Measurements from ENCODE around the gene TIMM44. TPM values are rescaled to one million over a fixed set of nuclear protein-coding genes. Genes with fewer than 3 reads are reported as not detected.
A peak's percentile ranks its signal among the peaks of the same experiment; 100 is the strongest.

The TIMM44 gene
- total RNA-seq, 2 donors from 2014 or later, result 47.3 to 83.4 TPM

- H3K27ac ChIP-seq, result no peak overlapping the region
Measured at GRCh38 chr19:7983286-7983950, 40.0 kb upstream of the TIMM44 start.

GRCh38 chr19:7982651-7983099 lies 39.2 kb upstream of the TIMM44 start:
- Histone ChIP-seq H3K4me3 (no peak overlapping the region), H3K27me3 (replicated peaks; ENCODE audit: insufficient read depth) (no peaks in the 10 kb centered on the region), H3K4me1 (replicated peaks) (peaks cover 10% of the 10 kb centered on the region), H3K9me3 (no peaks in the 10 kb centered on the region), H3K36me3 (peaks cover 10 to 12% of the 10 kb centered on the region in 2 donors), H3K27ac (no peak overlapping the region)
- DNase-seq (ENCODE audit: low spot score), result no peak
- 73% methylated on average over 21 of the region's 21 CpGs for WGBS
- no peak for TF ChIP-seq POLR2A (IDR thresholded peaks at IDR 0.05)
- no peak for TF ChIP-seq CTCF (IDR thresholded peaks at IDR 0.05)
- TF ChIP-seq POLR2AphosphoS5 (IDR thresholded peaks at IDR 0.05), result peak; percentile 15
- intact Hi-C loops (cut with DNase I), result no loop called here

More at GRCh38 chr19:7983286-7983950, 40.0 kb upstream of the TIMM44 start:
- no peak for DNase-seq (ENCODE audit: low spot score)
- H3K27me3 ChIP-seq (replicated peaks; ENCODE audit: insufficient read depth), result no peaks in the 10 kb centered on the region
- WGBS, result 93% methylated on average over 18 of the region's 18 CpGs
- peaks cover 12% of the 10 kb centered on the region for H3K4me1 ChIP-seq (replicated peaks)
- TF ChIP-seq CTCF (IDR thresholded peaks at IDR 0.05), result no peak
- TF ChIP-seq POLR2A (IDR thresholded peaks at IDR 0.05), result no peak
- TF ChIP-seq POLR2AphosphoS5 (IDR thresholded peaks at IDR 0.05), result no peak
- intact Hi-C loops (cut with DNase I), result no loop called here
- H3K9me3 ChIP-seq, result no peaks in the 10 kb centered on the region
- no peak overlapping the region for H3K4me3 ChIP-seq
- peaks cover 10 to 12% of the 10 kb centered on the region in 2 donors for H3K36me3 ChIP-seq

DNA sequence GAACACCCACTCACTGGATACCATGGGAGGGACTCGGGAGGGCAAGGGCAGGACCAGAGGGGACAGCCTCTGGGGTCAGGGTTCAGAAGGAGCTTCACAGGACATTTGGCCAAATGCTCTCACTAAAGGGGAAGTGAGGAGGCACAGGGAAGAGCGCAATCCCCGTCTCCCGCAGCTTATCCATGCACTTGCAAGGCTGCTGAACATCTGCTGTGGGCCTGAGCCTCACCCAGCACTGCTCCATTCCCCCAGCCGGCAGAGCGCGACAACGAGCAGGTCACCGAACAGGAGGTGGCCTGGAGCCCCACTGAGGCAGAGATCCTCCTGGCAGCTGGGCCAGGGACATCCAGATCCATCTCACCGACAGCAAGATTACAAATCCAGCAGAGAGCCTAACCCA lies 38.6 kb upstream of the TIMM44 start:
- Histone ChIP-seq H3K4me1 (replicated peaks) (peaks cover 5% of the 10 kb centered on the region), H3K27me3 (replicated peaks; ENCODE audit: insufficient read depth) (no peaks in the 10 kb centered on the region), H3K36me3 (peaks cover 10 to 12% of the 10 kb centered on the region in 2 donors), H3K9me3 (no peaks in the 10 kb centered on the region), H3K27ac (no peak overlapping the region), H3K4me3 (no peak overlapping the region)
- intact Hi-C loops (cut with DNase I), result no loop called here
- 94% methylated on average over 7 of the region's 10 CpGs for WGBS
- no peak for DNase-seq (ENCODE audit: low spot score)
- TF ChIP-seq POLR2A (IDR thresholded peaks at IDR 0.05) (no peak), POLR2AphosphoS5 (IDR thresholded peaks at IDR 0.05) (no peak), CTCF (IDR thresholded peaks at IDR 0.05) (no peak)

GRCh38 chr19:7981661-7982060 lies 38.2 kb upstream of the TIMM44 start:
- H3K27me3 ChIP-seq (replicated peaks; ENCODE audit: insufficient read depth), result no peaks in the 10 kb centered on the region
- 98% methylated on average over 7 of the region's 7 CpGs for WGBS
- no peak overlapping the region for H3K4me3 ChIP-seq
- H3K27ac ChIP-seq, result no peak overlapping the region
- TF ChIP-seq POLR2AphosphoS5 (IDR thresholded peaks at IDR 0.05) (no peak), POLR2A (IDR thresholded peaks at IDR 0.05) (no peak), CTCF (IDR thresholded peaks at IDR 0.05) (no peak)
- H3K36me3 ChIP-seq, result peaks cover 10 to 12% of the 10 kb centered on the region in 2 donors
- peaks cover under 1% of the 10 kb centered on the region for H3K4me1 ChIP-seq (replicated peaks)
- H3K9me3 ChIP-seq, result no peaks in the 10 kb centered on the region
- intact Hi-C loops (cut with DNase I), result no loop called here
- DNase-seq (ENCODE audit: low spot score), result no peak

- Histone ChIP-seq H3K4me3 (no peak overlapping the region), H3K27ac (no peak overlapping the region), H3K9me3 (no peaks in the 10 kb centered on the region), H3K27me3 (replicated peaks; ENCODE audit: insufficient read depth) (no peaks in the 10 kb centered on the region), H3K36me3 (peaks cover 10 to 12% of the 10 kb centered on the region in 2 donors), H3K4me1 (replicated peaks) (no peaks in the 10 kb centered on the region)
- no peak for DNase-seq (ENCODE audit: low spot score)
- no peak for TF ChIP-seq CTCF (IDR thresholded peaks at IDR 0.05)
- TF ChIP-seq POLR2A (IDR thresholded peaks at IDR 0.05), result no peak
- WGBS, result 79% methylated on average over 7 of the region's 7 CpGs
- intact Hi-C loops (cut with DNase I), result no loop called here
Measured at GRCh38 chr19:7981199-7981598, 37.7 kb upstream of the TIMM44 start.
